Forelimb muscle (tissue), 1 donor: ENCODE data around the gene TBL1XR1. TPM values are rescaled to one million over a fixed set of nuclear protein-coding genes. Genes with fewer than 3 reads are reported as not detected.

Source experiments
- DNase-seq: peaks from one replicate; pipeline ENCODE4 v3.0.0-alpha.2; 2013; ENCODE audit warnings: low read depth
- polyA plus RNA-seq: library from polyadenylated mRNA; unstranded; fragments of 120-200 nt; gene quantifications from one replicate; pipeline ENCODE4 v1.2.1, GENCODE V29; 2013; ENCODE audit not compliant: insufficient read length

TBL1XR1 gene
- 72.0 TPM for polyA plus RNA-seq

DNA sequence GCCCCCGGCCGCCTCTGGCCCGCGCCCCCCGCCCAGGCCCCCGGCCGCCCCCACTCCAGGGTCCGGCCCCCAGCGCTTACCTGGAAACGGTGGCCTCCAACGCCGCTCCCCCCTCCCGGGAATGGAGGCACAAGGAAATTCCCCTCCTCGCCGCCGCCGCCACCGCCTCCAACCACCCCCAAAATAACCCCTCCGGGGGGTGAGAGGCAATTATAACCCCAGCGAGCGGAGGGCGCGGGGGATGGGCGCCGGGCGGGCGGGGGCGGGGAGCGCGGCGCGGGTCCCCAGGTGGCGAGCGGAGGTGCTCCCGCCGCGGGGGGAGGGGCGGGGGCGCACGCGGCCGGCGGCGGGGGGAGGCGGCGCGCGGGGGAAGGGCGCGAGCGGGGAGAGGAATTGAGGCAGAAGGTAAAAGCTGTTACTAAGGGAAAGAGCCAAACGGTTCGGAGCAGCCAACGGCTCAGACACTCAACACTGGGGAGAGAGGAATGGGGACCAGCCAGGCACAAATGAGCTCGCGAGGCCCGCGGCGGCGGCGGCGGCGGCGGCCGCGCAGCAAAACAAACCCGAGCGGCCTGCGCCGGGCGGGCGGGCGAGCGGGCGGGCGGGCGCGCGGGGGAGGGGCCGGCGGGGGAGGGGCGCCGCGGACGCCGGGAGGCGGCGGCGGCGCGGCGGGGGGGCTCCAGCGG is at the start of gene TBL1XR1:
Gene TBL1XR1, minus strand, starts transcription at position 442 of the 686 bp plus-strand sequence. CDS start 132,505 bp downstream, outside the sequence.
- DNase-seq = peak; percentile 94

DNA sequence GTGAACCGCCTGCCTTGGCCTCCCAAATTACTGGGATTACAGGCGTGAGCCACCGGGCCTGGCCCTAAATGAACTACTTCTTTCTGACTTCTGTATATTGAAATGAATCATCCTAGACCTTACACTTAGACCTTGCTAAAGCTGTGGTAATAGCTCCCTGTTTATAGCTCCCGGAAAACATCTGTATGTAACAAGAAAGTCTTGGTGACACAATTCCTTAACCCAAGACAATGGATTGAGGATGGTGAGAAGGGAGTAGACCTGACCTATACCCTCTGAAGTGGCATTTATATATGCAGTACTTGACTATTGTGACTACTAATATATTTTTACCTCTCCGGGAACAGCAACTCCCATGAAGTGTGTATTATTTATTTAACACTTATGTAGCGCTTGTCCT is 48.0 kb upstream of the TBL1XR1 start:
- DNase-seq = no peak

DNA sequence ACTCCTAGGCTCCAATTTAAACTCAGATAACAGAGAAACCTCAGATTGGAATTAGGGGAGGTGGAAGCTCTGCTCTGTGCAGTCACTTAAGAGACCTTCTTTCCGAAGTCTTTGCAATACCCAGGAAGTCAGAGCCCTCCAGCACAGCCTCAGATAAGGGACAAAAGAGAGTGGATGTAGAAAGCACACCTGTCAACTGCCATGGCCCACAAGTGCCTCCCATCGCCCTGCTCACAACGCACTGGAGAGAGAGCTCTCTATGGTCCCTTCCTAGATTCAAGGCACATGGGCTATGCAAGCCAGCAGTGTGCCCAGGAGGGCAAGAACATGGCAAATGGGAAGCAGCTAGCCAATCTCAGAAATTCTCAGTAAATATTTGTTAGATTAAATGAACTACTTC is 47.3 kb upstream of the TBL1XR1 start:
- no peak for DNase-seq

DNA sequence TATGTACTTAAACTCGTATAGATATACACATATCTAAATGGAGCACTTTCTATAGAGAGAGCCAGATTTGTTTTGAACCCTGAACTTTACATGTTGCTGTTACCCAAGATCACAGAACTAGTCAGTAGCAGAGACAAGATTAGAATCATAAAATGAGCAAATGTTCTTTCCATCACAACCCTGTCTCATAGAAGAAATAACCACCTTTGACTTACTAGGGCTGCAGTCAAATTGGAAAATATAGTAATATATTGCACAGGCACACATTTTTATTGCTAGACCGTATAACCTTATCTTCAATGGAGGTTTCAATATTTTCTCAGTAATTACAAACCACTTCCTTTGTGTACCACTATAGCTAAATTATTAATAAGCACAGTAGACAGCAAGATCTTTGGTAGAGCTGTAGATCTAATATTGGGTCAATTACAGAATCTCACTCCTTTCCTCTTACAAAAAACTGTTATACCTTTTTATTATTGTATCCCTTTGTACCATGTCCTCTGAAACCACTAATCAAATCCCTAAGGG is 41.5 kb upstream of the TBL1XR1 start:
- DNase-seq = no peak

DNA sequence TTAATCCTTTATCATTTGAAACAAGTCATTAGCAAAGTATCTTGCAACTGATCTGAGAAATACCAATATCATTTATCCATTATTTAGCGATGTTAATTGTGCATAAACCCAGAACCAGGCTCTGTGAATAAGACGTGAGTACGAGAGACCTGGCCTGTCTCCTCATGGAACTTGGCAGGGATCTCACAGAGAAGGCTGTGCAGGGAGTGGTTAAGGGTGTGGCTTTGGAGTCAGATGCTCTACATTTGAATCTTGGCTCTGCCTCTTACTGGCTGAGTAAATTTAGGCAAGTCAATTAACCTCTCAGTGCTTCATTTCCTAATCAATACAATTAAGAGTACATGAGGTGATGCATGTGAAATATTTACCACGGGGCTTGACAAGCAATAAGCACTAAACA is 39.9 kb upstream of the TBL1XR1 start:
- DNase-seq = no peak

DNA sequence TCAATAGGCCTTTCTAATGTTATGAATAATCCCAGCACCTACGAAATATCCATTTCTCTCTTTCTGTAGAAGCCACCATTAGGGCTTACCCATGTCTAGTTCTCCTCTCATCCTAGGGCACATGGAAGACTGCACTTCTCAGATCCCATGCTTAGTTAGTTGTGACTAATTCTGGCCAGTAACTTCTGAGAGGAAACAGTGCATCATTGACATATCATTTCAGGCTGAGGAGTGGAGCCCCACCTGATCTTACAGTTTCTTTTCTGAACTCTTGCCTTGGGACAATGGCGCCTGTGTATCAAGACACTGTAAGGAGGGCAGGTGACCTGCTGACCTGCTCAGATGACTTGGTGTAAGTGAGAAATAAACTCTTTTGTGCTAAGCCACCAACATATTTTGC is 39.4 kb upstream of the TBL1XR1 start:
- DNase-seq = no peak

DNA sequence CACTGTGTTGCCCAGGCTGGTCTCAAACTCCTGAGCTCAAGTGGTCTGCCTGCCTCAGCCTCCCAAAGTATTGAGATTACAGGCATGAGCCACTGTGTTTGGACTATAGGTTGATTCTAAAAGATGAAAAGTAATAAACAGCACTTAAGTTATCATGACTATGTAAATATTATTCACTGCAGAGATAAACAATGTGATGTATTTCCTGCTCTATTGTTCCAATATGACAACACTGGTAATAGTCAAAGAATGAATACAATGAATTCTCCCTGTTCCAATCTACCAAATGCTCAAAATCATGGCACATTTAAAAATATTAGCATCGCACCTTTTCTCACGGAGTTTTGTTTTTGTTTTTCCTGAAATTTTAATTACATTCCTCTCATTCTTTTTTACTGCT is 36.8 kb upstream of the TBL1XR1 start:
- no peak for DNase-seq

DNA sequence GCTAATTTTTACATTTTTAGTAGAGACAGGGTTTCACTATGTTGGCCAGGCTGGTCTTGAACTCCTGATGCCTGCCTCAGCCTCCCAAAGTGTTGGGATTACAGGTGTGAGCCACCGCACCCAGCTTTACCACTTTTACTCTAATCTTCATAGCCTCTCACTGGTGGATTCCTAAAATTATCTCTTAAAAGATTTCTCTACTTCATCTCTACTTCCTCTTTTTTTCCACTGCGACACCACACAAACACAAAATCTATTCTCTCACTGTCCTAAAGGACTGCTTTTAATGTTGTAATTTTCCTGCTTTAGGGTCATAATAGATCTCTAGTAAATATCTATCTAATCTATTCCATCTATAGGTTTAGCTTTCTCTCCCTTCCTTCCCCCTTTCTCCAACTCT is 34.0 kb upstream of the TBL1XR1 start:
- no peak for DNase-seq

DNA sequence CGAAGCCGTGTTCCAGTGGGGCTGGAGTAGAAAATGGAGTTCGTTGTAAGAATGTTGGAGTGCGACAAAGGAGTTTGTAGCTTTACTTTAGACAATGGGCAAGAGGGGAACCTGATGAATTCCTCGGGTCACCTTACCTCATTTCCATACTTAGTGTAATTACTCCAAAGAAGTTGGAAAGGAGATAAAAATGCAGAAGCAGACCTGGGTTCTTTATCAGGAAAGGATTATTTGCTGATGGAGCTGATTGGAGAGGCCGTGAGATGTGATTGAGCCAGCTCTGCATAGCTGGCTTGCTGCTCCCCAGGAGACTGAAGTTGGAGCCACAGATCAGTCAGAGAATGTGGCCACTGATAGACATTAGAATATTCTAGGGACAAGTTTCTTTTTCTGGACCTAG is 33.4 kb upstream of the TBL1XR1 start:
- no peak for DNase-seq

DNA sequence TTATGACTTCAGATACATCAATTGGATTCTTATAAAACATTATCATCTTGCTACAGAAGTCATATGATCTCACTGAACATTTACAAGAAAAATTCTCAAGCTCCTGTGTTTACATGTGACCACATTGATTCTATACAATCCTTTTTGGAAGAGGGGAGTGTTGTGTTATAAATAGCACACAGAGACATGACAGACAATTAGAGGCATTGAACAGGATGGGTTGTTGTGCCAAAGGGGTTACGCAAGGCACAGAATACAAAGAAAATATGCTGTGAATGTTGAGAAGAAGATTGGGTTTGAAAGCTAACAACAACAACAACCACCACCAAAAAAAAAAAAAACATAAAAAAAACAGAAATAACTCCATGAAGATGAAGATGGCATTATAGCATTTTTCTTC is 32.5 kb upstream of the TBL1XR1 start:
- DNase-seq = no peak

DNA sequence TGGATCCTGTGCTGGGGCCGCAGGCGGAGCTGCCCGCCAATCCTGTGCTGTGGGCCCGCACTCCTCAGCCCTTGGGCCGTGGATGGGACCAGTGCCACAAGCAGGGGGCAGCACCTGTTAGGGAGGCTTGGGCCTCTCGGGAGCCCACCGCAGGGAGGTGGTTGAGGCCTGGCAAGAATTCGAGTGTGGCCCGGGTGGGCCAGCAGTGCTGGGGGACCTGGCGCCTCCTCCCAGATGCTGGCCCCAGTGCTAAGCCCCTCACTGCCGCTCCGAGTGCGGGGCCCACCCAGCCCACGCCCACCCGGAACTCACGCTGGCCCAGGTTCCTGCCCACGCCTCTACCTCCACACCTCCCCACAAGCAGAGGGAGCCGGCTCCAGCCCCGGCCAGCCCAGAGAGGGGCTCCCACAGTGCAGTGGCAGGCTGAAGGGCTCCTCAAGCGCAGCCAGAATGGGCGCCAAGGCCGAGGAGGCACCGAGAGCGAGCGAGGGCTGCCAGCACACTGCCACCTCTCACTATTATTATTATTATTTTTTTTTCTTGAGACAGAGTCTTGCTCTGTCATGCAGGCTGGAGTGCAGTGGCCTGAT is 31.4 kb upstream of the TBL1XR1 start:
- DNase-seq = no peak

DNA sequence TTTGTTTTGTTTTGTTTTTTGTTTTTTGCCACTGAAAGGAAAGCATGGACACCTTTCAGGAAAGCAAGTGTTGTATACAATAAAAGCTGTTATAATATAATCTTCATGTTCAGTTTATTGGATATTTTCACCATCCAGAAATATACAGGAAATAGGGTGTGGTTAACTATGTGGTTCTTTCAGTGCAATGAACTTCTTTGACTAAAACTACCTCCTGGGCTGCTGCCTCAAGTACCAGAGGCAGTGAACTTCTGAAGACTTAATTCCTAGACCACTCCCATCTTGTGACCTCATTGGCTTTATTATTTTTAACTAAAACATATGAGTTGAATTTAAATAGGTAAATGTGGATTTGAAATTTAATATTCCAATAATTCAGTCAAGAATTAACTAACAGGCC is 27.1 kb upstream of the TBL1XR1 start:
- no peak for DNase-seq

DNA sequence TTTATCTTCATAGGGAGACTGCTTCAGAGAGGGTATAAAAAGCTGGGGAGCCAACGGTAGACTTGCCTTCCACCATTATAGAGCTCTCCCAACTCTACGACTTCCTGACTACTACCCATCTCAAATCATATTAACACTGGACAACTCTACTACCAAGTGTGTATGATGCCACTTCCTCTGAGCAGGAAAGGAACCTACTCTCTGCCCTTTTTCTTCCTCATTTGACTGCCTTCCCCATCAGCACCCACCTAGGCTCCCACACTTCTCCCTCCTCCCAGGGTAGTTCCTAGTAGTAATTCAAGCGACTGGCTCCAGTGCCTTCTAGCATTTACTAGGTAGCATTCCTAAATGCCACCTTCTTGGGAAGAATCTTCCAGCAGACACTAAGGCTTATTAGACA is 24.5 kb upstream of the TBL1XR1 start:
- no peak for DNase-seq

DNA sequence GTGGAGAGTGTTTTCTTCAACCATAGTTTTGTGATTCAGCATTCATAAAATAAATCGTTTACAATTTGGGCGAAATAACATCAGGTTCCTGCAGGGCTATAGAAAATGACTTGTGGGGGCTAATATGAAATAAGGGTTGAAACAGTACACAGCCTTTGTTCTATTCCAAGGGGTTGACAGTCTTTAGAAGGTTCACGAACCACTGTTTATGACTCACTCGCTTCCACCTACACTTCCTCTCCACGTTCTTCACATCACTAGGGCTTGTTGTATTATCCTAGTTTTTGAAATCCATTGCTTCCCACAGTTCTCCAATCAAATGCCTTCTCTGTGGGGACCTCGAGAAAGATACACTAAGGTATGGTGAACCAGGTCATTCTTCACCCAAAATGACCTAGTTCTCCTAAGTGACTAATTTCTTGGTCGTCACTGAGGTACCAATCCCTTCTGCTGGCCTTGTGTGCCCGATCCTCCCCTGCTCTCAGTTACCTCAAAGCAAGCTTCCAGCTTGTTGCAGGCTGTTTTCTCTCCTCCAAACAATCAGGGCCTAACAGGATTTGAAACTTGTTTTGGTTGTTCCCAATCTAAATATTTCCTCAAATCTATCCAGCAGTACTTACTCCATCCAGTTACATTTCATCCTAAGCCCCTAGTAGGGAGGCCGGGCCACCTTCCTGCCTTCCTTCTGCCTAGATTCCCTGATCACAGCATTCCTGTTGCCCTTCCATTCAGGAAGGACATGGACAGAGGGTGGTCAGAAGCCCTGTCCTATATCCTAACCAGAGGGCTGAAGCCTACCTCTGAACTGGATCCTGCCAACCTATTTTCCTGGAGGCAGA is 23.1 kb upstream of the TBL1XR1 start:
- DNase-seq = no peak

DNA sequence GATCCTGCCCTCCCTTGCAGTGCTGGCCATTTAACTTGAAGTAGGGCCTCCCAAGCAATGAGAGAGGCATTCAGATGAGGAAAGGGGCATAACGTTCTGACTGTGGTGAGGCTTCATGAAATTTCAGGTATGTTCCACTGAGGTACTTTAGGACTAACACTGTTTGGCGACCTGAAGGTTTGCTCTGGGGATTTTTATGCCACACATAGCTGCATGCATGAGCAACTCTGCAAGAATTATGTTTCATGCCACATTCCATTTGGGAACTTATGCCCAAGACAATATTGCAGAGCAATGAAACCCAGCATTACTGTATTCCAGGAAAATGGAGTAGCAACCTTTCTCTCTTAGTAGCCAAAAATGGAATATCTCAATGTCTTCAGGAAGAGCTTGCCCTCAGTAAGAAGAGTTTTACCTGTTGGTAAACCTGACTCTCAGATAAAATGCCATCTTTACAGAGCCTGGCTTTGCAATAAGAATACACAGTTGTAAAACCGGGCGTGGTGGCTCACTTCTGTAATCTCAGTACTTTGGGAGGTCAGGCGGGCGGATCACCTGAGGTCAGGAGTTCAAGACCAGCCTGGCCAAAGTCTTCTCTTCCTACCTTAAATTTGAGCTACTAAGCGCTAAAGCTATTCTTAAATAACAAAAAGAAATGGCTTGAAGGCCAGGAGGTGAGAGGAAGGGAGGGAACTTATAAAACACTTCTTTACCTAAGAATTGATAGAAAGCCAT is 16.7 kb upstream of the TBL1XR1 start:
- DNase-seq = no peak

DNA sequence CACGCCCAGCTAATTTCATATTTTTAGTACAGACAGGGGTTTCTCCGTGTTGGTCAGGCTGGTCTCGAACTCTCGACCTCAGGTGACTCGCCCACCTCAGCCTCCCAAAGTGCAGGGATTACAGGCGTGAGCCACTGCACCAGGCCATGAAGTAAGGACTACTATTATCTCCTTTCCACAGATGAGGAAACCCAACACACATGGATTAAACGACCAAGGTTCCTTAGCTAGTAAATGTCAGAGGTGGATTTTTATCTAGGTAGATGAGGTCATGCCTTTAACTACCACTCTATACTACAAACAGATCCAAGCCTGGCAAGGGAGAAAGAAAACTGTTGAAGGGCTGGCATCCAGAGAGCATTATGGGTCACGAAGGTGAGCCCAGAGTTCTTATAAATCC is 15.5 kb upstream of the TBL1XR1 start:
- no peak for DNase-seq

DNA sequence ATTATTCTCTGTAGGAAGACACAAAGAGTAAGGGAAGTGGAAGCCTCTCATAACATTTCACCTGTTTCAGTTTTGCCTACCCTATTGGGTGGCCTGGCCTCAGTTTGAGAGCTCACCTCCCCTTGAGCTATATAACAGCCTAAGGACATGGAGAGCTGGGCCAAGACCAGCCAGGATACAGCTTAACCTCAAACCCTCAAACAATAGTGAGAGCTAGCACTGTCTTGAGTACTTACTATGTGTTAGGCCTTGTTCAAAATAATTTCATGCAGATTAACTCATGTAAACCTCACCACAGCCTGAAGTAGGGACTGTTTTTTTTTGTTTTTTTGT is 15.0 kb upstream of the TBL1XR1 start:
- DNase-seq = no peak

DNA sequence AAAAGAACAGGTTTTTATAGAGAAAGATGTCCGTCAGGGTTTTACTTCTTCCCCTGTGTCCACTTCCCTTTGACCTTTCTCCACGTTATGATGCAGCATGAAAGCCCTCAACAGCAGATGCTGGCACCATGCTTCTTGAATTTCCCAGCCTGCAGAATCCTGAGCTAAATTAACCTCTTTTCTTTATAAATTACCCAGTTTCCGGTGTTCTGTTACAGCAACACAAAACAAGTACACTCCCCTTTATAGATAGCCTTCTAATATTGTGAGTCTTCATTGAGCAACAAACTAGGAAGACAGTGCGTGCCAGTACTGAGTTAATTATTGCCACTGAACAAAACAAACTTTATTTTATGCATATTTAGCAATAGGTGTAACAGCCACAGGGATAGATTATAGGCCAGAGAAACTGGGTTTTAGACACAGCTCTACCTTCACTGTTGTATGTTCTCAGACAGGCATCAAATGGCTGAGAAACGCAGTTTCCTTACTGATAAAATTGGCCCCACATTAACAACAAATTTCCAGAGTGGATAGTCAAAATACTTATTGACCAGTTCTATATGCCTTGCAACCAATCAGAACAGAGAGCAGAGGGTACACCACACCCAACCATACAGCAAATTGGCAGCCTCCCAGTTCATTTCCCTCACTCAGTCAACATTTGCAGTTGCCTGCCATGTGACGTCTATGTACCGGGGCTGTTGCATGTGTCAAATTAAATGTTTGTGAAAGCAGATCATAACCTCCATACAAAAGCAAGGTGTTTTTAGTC is 14.4 kb upstream of the TBL1XR1 start:
- DNase-seq = no peak

DNA sequence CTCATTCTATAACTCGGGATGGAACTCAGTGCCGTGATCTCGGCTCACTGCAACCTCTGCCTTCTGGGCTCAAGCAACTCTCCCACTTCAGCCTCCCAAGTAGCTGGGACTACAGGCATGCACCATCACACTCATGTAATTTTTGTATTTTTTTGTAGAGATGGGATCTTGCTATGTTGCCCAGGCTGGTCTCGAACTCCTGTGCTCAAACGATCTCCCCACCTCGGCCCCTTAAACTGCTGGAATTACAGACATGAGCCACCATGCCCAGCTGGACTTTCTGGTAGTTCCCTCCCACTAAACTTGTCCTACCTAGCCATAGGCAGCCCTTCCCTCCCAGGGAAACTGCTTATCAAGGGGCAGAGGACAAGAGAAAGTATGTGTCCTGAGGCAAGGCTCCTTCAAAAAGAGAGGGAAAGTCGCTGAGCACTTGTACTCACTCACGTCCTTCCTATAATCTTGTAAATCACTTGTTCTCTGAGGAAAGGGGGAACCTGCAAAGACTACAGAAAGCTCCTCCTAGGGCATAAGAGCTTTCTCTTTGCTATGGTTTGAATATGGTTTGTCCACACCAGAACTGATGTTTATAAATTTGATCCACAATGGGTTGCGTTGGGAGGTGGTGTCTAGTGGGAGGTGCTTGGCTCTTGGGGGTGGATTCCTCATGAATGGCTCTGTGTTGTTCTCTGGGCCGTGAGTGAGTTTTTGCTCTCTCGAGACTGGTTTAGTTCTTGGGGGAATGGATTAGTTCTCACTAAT is 13.6 kb upstream of the TBL1XR1 start:
- DNase-seq = no peak

DNA sequence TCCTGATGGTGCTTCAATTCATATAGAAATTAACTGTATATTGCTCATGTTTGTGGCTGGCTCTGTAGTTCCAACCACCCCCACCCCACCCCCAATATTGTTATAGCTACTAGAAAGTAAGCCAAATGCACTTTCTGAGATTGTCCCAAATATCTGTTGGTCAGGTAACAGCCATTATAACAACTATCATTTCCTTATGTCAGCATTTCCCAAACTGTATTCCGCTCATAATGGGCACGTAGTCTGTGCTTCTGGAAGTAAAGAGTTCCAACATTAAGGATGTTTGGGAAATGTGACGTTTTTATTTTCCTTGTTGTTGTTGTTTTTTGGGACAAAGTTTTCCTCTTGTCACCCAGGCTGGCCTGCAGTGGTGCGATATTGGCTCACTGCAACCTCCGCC is 12.2 kb upstream of the TBL1XR1 start:
- no peak for DNase-seq

DNA sequence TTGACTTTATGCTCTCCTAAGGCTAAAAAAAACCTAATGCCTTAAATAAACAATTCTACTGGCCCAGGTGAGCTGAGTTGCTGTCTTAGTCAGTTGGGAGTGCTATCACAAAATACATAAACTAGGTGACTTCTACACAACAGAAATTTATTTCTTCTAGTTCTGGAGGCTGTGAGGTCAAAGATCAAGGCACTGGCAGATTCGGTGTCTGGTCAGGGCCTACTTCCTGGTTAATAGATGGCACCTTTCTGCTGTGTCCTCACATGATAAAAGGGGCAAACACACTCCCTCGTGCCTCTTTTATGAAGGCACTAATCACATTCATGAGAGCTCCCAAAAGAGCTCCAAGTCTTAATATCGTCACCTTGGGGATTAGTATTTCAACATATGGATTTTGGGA is 11.5 kb upstream of the TBL1XR1 start:
- DNase-seq = no peak
